Endothelial cell of coronary artery (primary cell): ENCODE measurements around the gene RAB8A. TPM values are rescaled to one million over a fixed set of nuclear protein-coding genes. Genes with fewer than 3 reads are reported as not detected.

Experiments
- total RNA-seq: library from RNA; depleted of rRNA; stranded (reverse); fragments of >200 nt; gene quantifications from 2 replicates; pipeline ENCODE4 v1.2.3, GENCODE V29; 2014

RAB8A gene
- 89.6 and 93.1 TPM in 2 replicates for total RNA-seq

DNA sequence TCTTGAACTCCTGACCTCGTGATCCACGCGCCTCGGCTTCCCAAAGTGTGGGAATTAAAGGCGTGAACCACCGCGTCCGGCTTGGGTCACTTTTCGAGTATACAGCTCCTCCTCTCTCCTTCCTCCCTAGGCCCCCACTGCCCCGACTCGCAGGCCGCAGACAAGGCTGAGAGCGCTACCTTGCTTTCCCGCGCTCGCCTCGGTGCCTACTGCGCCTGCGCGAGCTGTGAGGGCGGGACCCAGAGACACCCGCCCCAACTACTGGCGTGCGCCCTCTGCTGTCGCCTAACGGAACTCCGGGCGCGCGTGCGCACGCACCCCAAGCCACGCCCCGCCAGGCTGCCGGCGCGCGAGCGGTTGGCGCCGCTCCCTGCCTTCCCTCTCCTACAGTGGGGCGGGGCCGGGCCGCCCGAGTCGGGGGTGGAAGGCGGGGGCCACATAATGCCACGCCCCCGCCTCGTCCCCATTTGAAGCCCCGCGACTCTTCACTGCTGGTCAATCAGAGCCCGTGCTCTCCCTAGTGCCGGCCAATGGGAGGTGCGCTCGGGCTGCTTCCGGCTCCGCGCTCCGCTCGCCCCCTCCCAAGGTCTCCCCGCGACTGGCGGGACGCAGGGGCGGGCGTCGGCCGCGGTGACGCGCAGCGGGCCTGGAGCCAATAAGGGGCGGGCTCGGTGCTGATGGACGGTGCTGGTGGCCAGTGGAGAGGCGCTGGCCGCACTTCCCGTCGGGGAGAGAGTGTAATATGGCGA is at the start of gene RAB8A:
TSS of gene RAB8A (plus strand) at position 730 of the 749 bp plus-strand sequence. CDS start at position 743, 13 bp downstream.

DNA sequence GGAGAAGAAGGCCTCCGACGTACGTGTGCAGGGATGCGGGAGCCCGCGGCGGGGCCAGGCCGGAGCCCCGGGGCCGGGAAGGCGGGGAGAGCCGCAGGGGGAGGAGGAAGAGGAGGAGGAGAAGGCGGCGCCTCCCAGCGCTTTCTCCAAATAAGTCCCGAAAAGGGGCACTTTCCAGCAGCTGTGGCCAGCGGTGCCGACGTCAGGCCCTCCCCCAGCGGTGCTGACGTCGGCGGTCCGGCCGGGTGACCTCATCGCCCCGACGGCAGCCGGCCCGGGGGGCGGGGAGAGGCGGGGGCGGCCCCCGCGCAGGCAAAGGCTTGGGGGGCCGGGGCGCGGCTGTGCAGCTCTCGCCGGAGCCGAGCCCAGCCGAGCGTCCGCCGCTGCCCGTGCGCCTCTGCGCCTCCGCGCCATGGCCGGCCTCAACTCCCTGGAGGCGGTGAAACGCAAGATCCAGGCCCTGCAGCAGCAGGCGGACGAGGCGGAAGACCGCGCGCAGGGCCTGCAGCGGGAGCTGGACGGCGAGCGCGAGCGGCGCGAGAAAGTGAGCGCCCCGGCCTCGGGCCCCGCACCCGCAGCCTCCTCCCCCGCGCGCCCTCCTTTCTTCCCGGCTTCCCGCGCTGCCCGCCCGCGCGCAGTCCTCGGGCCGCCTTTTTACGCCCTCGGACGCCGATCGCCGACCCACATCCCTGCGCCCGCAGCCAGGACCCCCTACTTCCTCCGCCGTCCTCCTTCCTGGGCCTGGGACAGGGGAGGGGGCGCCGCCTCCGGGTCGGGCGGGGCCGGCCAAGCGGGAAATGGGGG is 35.3 kb upstream of the RAB8A start, which contains the start of gene TPM4:
TSS of gene TPM4 (plus strand) at position 342 of the 804 bp plus-strand sequence. CDS start at position 413, 71 bp downstream.

DNA sequence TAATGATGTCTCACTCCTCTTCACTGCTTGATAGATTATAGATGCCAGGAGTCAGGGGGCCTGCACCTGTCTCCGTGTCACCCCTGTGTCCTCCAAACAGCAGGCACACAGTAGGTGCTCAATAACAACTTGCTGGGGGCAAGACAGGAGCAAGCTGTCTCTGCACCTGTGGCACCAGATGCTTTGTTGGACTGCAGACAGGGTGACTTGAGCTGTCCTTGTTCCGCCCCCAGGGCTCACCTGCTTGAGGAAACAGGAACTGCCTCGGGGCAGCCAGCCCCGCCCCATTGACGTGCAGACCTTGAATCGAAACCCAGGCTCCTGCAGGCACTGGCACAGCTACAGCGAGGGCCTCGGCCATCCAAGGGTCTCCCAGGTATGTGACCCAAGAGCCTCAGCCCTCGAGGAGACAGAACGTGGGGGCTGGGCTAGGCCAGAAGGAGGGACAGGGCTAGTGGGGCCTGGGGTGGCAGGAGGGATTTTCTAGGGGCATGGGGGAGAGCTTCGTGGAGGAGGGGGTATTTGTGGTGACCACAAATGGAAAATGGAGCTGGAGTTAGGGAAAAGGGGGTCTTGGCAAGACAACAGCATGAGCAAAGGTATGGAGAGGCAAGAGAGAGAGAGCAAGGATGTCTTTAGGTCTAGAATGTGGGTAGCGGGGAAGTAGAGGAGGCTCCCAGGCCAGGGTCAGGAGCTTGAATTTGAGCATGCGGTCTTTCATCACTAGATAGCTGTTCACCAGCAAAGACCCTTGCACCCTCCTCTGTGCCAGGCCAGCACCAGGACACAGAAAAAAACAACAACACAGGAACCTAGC is 31.9 kb downstream of the RAB8A start, which contains the start of gene HSH2D:
TSS of gene HSH2D (plus strand) at position 287 of the 817 bp plus-strand sequence. CDS start 5,066 bp downstream, outside the sequence.

Other genes with a start within 250 kb of the RAB8A start
- gene CYP4F2, start 213.8 kb upstream of the RAB8A start, total RNA-seq: not detected in 2 replicates
- not detected in 2 replicates for gene CYP4F11, start 177.4 kb upstream of the RAB8A start, total RNA-seq
- not detected in 2 replicates for gene OR10H4, start 162.9 kb upstream of the RAB8A start, total RNA-seq
- 510 and 939 TPM in 2 replicates for gene TPM4, start 35.4 kb upstream of the RAB8A start, total RNA-seq
- gene HSH2D, start 31.8 kb downstream of the RAB8A start, total RNA-seq: not detected in 2 replicates
- gene CIB3, start 61.6 kb downstream of the RAB8A start, total RNA-seq: not detected in 2 replicates
- 108 and 121 TPM in 2 replicates for gene FAM32A, start 73.5 kb downstream of the RAB8A start, total RNA-seq
- 81.1 and 94.1 TPM in 2 replicates for gene AP1M1, start 86.0 kb downstream of the RAB8A start, total RNA-seq
- gene KLF2, start 212.9 kb downstream of the RAB8A start, total RNA-seq: 7.2 and 15.4 TPM in 2 replicates